NT2/D1 (cell line): Measurements from ENCODE around the gene ITFG1.

Source experiments
- SUZ12 ChIP-seq: IDR thresholded peaks from 2 replicates; pipeline ENCODE4 v1.6.1; 2011; ENCODE audit not compliant: insufficient read length, insufficient read depth; ENCODE audit errors: extremely low read depth
- YY1 ChIP-seq: IDR thresholded peaks from 2 replicates; pipeline ENCODE4 v1.6.1; 2011; ENCODE audit not compliant: insufficient read length, insufficient read depth

- TF ChIP-seq SUZ12, result no peak
- no peak for TF ChIP-seq YY1
These were observed 216.7 kb downstream of the ITFG1 start for GRCh38 chr16:47244206-47244605.
